ENCODE data around the gene CLMP.

- TF ChIP-seq, protein P1, sequence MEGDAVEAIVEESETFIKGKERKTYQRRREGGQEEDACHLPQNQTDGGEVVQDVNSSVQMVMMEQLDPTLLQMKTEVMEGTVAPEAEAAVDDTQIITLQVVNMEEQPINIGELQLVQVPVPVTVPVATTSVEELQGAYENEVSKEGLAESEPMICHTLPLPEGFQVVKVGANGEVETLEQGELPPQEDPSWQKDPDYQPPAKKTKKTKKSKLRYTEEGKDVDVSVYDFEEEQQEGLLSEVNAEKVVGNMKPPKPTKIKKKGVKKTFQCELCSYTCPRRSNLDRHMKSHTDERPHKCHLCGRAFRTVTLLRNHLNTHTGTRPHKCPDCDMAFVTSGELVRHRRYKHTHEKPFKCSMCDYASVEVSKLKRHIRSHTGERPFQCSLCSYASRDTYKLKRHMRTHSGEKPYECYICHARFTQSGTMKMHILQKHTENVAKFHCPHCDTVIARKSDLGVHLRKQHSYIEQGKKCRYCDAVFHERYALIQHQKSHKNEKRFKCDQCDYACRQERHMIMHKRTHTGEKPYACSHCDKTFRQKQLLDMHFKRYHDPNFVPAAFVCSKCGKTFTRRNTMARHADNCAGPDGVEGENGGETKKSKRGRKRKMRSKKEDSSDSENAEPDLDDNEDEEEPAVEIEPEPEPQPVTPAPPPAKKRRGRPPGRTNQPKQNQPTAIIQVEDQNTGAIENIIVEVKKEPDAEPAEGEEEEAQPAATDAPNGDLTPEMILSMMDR (IDR thresholded peaks at IDR 0.05; ENCODE audit: low read depth, low read length, missing input control): no peak
- TF ChIP-seq HNF4A (conservative IDR thresholded peaks at IDR 0.05) (no peak), ZBTB33 (IDR thresholded peaks at IDR 0.05) (no peak), ATF3 (IDR thresholded peaks at IDR 0.05) (no peak), SP1 (IDR thresholded peaks at IDR 0.05) (no peak), JUND (IDR thresholded peaks at IDR 0.05) (no peak), GABPA (IDR thresholded peaks at IDR 0.05 in 1 of 2, conservative IDR thresholded peaks at IDR 0.05 in 1 of 2) (no peak), TAF1 (conservative IDR thresholded peaks at IDR 0.05) (no peak), HNF4G (IDR thresholded peaks at IDR 0.05) (no peak), FOXA1 (IDR thresholded peaks at IDR 0.05) (no peak)
- TF ChIP-seq, protein P2, sequence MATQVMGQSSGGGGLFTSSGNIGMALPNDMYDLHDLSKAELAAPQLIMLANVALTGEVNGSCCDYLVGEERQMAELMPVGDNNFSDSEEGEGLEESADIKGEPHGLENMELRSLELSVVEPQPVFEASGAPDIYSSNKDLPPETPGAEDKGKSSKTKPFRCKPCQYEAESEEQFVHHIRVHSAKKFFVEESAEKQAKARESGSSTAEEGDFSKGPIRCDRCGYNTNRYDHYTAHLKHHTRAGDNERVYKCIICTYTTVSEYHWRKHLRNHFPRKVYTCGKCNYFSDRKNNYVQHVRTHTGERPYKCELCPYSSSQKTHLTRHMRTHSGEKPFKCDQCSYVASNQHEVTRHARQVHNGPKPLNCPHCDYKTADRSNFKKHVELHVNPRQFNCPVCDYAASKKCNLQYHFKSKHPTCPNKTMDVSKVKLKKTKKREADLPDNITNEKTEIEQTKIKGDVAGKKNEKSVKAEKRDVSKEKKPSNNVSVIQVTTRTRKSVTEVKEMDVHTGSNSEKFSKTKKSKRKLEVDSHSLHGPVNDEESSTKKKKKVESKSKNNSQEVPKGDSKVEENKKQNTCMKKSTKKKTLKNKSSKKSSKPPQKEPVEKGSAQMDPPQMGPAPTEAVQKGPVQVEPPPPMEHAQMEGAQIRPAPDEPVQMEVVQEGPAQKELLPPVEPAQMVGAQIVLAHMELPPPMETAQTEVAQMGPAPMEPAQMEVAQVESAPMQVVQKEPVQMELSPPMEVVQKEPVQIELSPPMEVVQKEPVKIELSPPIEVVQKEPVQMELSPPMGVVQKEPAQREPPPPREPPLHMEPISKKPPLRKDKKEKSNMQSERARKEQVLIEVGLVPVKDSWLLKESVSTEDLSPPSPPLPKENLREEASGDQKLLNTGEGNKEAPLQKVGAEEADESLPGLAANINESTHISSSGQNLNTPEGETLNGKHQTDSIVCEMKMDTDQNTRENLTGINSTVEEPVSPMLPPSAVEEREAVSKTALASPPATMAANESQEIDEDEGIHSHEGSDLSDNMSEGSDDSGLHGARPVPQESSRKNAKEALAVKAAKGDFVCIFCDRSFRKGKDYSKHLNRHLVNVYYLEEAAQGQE (IDR thresholded peaks at IDR 0.05): no peak
- TF ChIP-seq, protein P3, sequence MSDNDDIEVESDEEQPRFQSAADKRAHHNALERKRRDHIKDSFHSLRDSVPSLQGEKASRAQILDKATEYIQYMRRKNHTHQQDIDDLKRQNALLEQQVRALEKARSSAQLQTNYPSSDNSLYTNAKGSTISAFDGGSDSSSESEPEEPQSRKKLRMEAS (IDR thresholded peaks at IDR 0.05): no peak
Observed at GRCh38 chr11:123060277-123061000, 134.6 kb downstream of the CLMP start.
